Purkinje cell (primary cell): ENCODE results near the gene TTC22. TPM values are rescaled to one million over a fixed set of nuclear protein-coding genes. Genes with fewer than 3 reads are reported as not detected.

ENCODE experiments used
- polyA plus RNA-seq: library from polyadenylated mRNA; unstranded; fragments of >200 nt; fragmentation: Nextera tagmentation; gene quantifications from 2 replicates; pipeline ENCODE4 v1.2.1, GENCODE V29; 2014

The TTC22 gene
- polyA plus RNA-seq, result not detected in 2 replicates

GRCh38 chr1:54800899-54801759, at the start of gene TTC22:
Gene TTC22, minus strand, starts transcription at chr1:54801323. Its CDS starts 160 bp downstream, at chr1:54801163.

GRCh38 chr1:54764133-54764921, 36.8 kb downstream of the TTC22 start, which contains the start of gene PARS2:
Gene PARS2, minus strand, starts transcription at chr1:54764523. Its CDS starts 5,362 bp downstream, at chr1:54759161.

Other genes with a start within 250 kb of the TTC22 start
- gene FAM151A, start 177.8 kb downstream of the TTC22 start, polyA plus RNA-seq, result not detected in 2 replicates
- gene MROH7, start 159.5 kb downstream of the TTC22 start, polyA plus RNA-seq, result 0.11 and 1.2 TPM in 2 replicates
- 19.8 and 23.2 TPM in 2 replicates for gene TTC4, start 85.5 kb downstream of the TTC22 start, polyA plus RNA-seq
- gene PARS2, start 36.8 kb downstream of the TTC22 start, polyA plus RNA-seq, result 1.3 and 3.0 TPM in 2 replicates
- gene DHCR24, start 85.9 kb upstream of the TTC22 start, polyA plus RNA-seq, result 11.9 and 14.3 TPM in 2 replicates
- not detected in 2 replicates for gene TMEM61, start 179.3 kb upstream of the TTC22 start, polyA plus RNA-seq
- not detected in 2 replicates for gene BSND, start 197.6 kb upstream of the TTC22 start, polyA plus RNA-seq
- gene PCSK9, start 238.2 kb upstream of the TTC22 start, polyA plus RNA-seq, result 3.5 and 4.3 TPM in 2 replicates